Spleen (tissue), 11 donors: ENCODE measurements around the gene LRRC40. TPM values are rescaled to one million over a fixed set of nuclear protein-coding genes. Genes with fewer than 3 reads are reported as not detected.

Experiments
- DNase-seq: peaks from one replicate; pipeline ENCODE4 v3.0.0-alpha.2; 2020
- H3K27ac ChIP-seq, 8 donors: fragments of 200-600 bp; sonication (generic) in 7 of 8; 1 replicate in 4 of 8; 2 replicates in 4 of 8; pipeline versions ENCODE4 v1.5.0 to v1.8.0; 2016 to 2021; ENCODE audit warnings: inconsistent platforms in 4 of 8, mild to moderate bottlenecking in 4 of 8, moderate library complexity in 1 of 8
- H3K27me3 ChIP-seq, 7 donors: fragments of 200-600 bp; sonication (generic) in 6 of 7; replicated peaks in 1 of 7; 1 replicate in 4 of 7; 2 replicates in 3 of 7; pipeline versions ENCODE4 v1.5.0 to v1.8.0; 2016 to 2021; ENCODE audit warnings: inconsistent platforms in 3 of 7, mild to moderate bottlenecking in 1 of 7
- H3K36me3 ChIP-seq, 6 donors: fragments of 200-600 bp; sonication (generic) in 5 of 6; 1 replicate in 4 of 6; 2 replicates in 2 of 6; pipeline versions ENCODE4 v1.5.0 to v1.8.0; 2016 to 2021; ENCODE audit warnings: inconsistent platforms in 2 of 6
- H3K4me1 ChIP-seq, 6 donors: fragments of 200-600 bp; sonication (generic) in 5 of 6; 1 replicate in 3 of 6; 2 replicates in 3 of 6; pipeline versions ENCODE4 v1.5.0 to v1.8.0; 2016 to 2021; ENCODE audit warnings: inconsistent platforms in 3 of 6
- H3K4me3 ChIP-seq, 8 donors: fragments of 200-600 bp; sonication (generic) in 7 of 8; 1 replicate in 4 of 8; 2 replicates in 4 of 8; pipeline versions ENCODE4 v1.5.0 to v1.8.0; 2016 to 2021; ENCODE audit warnings: inconsistent platforms in 4 of 8, mild to moderate bottlenecking in 4 of 8, moderate library complexity in 2 of 8
- H3K9me3 ChIP-seq, 8 donors: fragments of 200-600 bp; sonication (generic) in 7 of 8; 1 replicate in 4 of 8; 2 replicates in 4 of 8; pipeline versions ENCODE4 v1.5.0 to v1.8.0; 2016 to 2021; ENCODE audit warnings: inconsistent platforms in 4 of 8
- POLR2A ChIP-seq, 3 donors: fragments of 450-650 bp; IDR thresholded peaks; one replicate each; pipeline ENCODE4 v1.5.1; 2017; ENCODE audit warnings: antibody characterized with exemption in 3 of 3, mild to moderate bottlenecking in 1 of 3
- POLR2AphosphoS5 ChIP-seq, 3 donors: sonication (generic); formaldehyde crosslinking; IDR thresholded peaks; one replicate each; pipeline ENCODE4 v1.5.1; 2017; ENCODE audit warnings: antibody characterized with exemption in 3 of 3
- WGBS, 5 donors: extraction: QIAGEN DNeasy Blood & Tissue Kit in 3 of 5; methylation state at CpG; one replicate each; pipeline versions ENCODE4 v1.1.5 to v1.1.7; 2013 to 2018; 5-methylcytosine and 5-hydroxymethylcytosine counted together
- intact Hi-C: fragments of 100-400 bp; cut with DNase I; formaldehyde crosslinking; loops from one replicate; pipeline ENCODE4 v1.15.0; 2023; ENCODE audit warnings: low total_unique reads
- polyA plus RNA-seq, 3 donors: library from polyadenylated mRNA; stranded (reverse); fragments of 200-250 nt; gene quantifications; one replicate each; pipeline ENCODE4 v1.2.1, GENCODE V29; 2013
- total RNA-seq, 7 donors: library from RNA; depleted of rRNA in 3 of 7; stranded (reverse); fragments of >200 nt in 3 of 7; fragmentation: NEBNext Ultra II Directional in 4 of 7; extraction: Animal tissue kit (Norgen Biotek cat#: 25700) in 4 of 7; gene quantifications; one replicate each; pipeline versions ENCODE4 v1.1.0 to v1.2.1, GENCODE V29; 2016 to 2021
- TF ChIP-seq, protein P1 (sequence below), 11 experiments: fragments of 200-600 bp in 7 of 11; fragments of 450-650 bp in 4 of 11; sonication (generic) in 4 of 11; IDR thresholded peaks in 8 of 11; conservative IDR thresholded peaks in 3 of 11; 1 replicate in 7 of 11; 2 replicates in 4 of 11; pipeline versions ENCODE4 v1.4.0 to v1.8.0; 2016 to 2021; ENCODE audit warnings: antibody characterized with exemption in 11 of 11, inconsistent platforms in 4 of 11, mild to moderate bottlenecking in 1 of 11
- donor health status: healthy with polysubstance abuse.
- donor health status: DM: no; HTN: no; CAD: no; lungs with moderate emphysema.
- donor health status: DM: no; HTN: no; CAD: no.
- donor health status: Bipolar disorder and iron deficiency.
- donor health status: healthy.
- donor health status: DM: no; HTN: no; CAD: no.
- donor health status: DM: yes; HTN: yes; CAD: no.

The LRRC40 gene
- total and polyA plus RNA-seq, 10 donors = 9.0 to 18.4 (median 12.0) TPM

DNA sequence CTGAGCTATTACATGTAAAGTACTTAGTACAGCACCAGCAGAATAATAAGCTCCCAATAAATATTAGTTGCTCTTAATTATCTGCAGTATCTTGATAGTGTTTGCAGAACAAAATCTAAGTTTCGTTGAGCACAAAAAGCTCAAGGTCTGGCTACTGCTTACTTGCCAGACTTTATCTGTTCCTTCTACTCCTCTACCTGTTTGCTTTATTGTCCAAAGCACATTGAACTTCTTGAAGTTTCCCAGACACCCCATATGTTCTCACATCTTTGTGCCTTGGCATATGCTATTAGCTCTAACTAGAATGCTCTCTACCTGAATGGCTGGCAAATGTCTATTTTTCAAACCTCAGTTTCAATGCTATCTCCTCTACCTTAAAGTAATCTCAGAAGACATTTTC lies 54.9 kb downstream of the LRRC40 start:
- Histone ChIP-seq H3K4me3 (no peak overlapping the region), H3K4me1 (no peaks in the 10 kb centered on the region), H3K36me3 (peaks cover 0 to 91% (median 12%) of the 10 kb centered on the region in 6 donors), H3K9me3 (no peaks in the 10 kb centered on the region), H3K27ac (no peak overlapping the region), H3K27me3 (no peaks in the 10 kb centered on the region)
- WGBS, 5 donors = 91 to 100% (median 97%) methylated on average over 1 of the region's 1 CpG
- no peak for DNase-seq
- intact Hi-C loops = no loop called here
- TF ChIP-seq, protein P1, sequence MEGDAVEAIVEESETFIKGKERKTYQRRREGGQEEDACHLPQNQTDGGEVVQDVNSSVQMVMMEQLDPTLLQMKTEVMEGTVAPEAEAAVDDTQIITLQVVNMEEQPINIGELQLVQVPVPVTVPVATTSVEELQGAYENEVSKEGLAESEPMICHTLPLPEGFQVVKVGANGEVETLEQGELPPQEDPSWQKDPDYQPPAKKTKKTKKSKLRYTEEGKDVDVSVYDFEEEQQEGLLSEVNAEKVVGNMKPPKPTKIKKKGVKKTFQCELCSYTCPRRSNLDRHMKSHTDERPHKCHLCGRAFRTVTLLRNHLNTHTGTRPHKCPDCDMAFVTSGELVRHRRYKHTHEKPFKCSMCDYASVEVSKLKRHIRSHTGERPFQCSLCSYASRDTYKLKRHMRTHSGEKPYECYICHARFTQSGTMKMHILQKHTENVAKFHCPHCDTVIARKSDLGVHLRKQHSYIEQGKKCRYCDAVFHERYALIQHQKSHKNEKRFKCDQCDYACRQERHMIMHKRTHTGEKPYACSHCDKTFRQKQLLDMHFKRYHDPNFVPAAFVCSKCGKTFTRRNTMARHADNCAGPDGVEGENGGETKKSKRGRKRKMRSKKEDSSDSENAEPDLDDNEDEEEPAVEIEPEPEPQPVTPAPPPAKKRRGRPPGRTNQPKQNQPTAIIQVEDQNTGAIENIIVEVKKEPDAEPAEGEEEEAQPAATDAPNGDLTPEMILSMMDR (IDR thresholded peaks at IDR 0.05 in 8 of 11, conservative IDR thresholded peaks at IDR 0.05 in 3 of 11) = no peak
- TF ChIP-seq POLR2A (IDR thresholded peaks at IDR 0.05) (no peak), POLR2AphosphoS5 (IDR thresholded peaks at IDR 0.05) (no peak)

DNA sequence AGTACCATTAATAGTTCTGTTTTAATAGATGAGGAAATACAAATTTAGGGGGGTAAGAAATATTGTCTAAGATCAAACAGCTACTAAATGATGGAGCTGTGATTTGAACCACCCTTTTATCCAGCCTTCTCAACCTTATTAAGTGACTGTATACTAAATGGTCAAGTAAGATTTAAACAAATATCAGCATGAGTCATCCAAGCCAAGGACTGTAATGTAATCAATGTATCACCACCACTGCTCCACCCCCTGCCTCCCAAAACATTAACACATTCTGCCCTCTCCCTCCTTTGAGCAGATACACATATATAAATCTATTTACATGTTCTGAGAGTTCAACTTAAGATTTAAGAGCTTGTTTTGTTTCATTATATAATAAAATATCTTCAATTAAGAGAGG lies 58.9 kb downstream of the LRRC40 start:
- intact Hi-C loops = no loop called here
- TF ChIP-seq, protein P1 (IDR thresholded peaks at IDR 0.05 in 8 of 11, conservative IDR thresholded peaks at IDR 0.05 in 3 of 11) = no peak
- TF ChIP-seq POLR2A (IDR thresholded peaks at IDR 0.05) (no peak), POLR2AphosphoS5 (IDR thresholded peaks at IDR 0.05) (no peak)
- Histone ChIP-seq H3K27me3 (no peaks in the 10 kb centered on the region), H3K27ac (no peak overlapping the region), H3K9me3 (no peaks in the 10 kb centered on the region), H3K36me3 (peaks cover 0 to 78% (median 14%) of the 10 kb centered on the region in 6 donors), H3K4me3 (no peak overlapping the region), H3K4me1 (no peaks in the 10 kb centered on the region)
- no peak for DNase-seq

DNA sequence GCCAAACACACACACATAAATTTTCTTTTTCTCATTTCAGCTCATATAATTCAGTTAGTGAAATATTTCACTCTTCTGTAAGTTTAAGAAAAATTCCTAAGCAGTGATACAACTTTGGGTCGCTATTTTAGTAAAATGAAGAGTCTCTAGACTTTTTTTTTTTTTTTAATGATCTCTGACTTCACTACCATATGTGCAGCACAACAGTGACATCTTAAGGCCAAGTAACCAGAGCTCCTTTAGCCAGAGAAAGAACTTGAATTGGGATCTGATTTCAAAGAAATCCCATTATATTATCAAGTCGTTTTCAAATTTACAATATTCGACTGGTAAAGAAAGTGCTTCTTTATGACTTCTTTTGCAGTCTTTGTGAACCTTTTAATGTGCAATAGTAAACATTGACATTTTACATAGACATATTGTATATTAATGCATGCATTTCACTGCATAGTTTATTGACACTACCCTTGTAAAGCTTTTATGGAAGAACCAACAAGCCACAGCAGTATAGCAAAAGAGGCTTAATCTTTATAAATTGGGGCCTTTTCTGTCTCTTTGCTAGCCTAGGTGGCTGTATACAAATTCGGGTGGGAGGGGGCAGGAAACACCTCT lies 62.2 kb downstream of the LRRC40 start:
- no peak for DNase-seq
- 77 to 87% (median 80%) methylated on average over 4 of the region's 4 CpGs for WGBS, 5 donors
- TF ChIP-seq, protein P1 (IDR thresholded peaks at IDR 0.05 in 8 of 11, conservative IDR thresholded peaks at IDR 0.05 in 3 of 11) = no peak
- TF ChIP-seq POLR2A (IDR thresholded peaks at IDR 0.05) = no peak
- no peak for TF ChIP-seq POLR2AphosphoS5 (IDR thresholded peaks at IDR 0.05)
- H3K27ac ChIP-seq = no peak overlapping the region
- intact Hi-C loops = no loop called here
- no peaks in the 10 kb centered on the region for H3K27me3 ChIP-seq
- no peak overlapping the region for H3K4me3 ChIP-seq
- peaks cover 0 to 45% (median 5%) of the 10 kb centered on the region in 6 donors for H3K36me3 ChIP-seq
- peaks cover 0 to 5% (median 0%) of the 10 kb centered on the region in 6 donors for H3K4me1 ChIP-seq
- no peaks in the 10 kb centered on the region for H3K9me3 ChIP-seq

DNA sequence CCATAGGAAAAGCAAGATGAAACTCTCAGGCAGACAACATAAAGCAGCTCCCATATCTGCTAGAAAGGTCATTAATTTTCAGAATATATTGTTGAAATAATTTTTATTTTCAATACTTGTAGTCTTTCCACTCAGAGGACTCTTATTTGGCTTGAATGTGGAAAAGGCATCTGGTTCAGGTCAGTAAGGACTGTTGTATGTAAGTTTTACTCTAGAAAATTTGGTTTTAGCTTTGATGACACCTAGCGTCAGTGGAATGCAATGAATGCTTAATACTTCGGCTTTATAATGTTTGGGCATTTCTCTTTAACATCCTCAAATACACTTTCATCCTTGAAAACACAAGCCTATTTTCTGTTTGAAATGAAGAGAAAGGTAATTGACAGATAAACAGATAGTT lies 63.3 kb downstream of the LRRC40 start:
- TF ChIP-seq POLR2AphosphoS5 (IDR thresholded peaks at IDR 0.05) (no peak), POLR2A (IDR thresholded peaks at IDR 0.05) (no peak)
- TF ChIP-seq, protein P1 (IDR thresholded peaks at IDR 0.05 in 8 of 11, conservative IDR thresholded peaks at IDR 0.05 in 3 of 11) = no peak
- intact Hi-C loops = no loop called here
- Histone ChIP-seq H3K4me3 (no peak overlapping the region), H3K9me3 (no peaks in the 10 kb centered on the region), H3K36me3 (peaks cover 0 to 34% (median 5%) of the 10 kb centered on the region in 6 donors), H3K27me3 (no peaks in the 10 kb centered on the region), H3K4me1 (peaks cover 0 to 5% (median 0%) of the 10 kb centered on the region in 6 donors), H3K27ac (no peak overlapping the region)
- WGBS, 5 donors = 73 to 87% (median 83%) methylated on average over 2 of the region's 2 CpGs
- DNase-seq = no peak
